Tibial nerve (tissue), 4 donors: ENCODE measurements around the gene SLC6A4. TPM values are rescaled to one million over a fixed set of nuclear protein-coding genes. Genes with fewer than 3 reads are reported as not detected.

ENCODE experiments used
- DNase-seq, 2 donors: peaks; one replicate each; pipeline ENCODE4 v3.0.0-alpha.2; 2019; ENCODE audit warnings: low spot score in 2 of 2
- H3K27ac ChIP-seq, 4 donors: fragments of 200-600 bp; sonication (generic) in 3 of 4; one replicate each; pipeline ENCODE4 v1.5.1; 2017 to 2019; ENCODE audit warnings: mild to moderate bottlenecking in 1 of 4
- H3K27me3 ChIP-seq, 2 donors: fragments of 200-600 bp; sonication (generic) in 1 of 2; one replicate each; pipeline versions ENCODE4 v1.5.1 to v1.6.0; 2017 to 2019
- H3K36me3 ChIP-seq, 3 donors: fragments of 200-600 bp; sonication (generic); one replicate each; pipeline ENCODE4 v1.5.1; 2018 to 2019
- H3K4me1 ChIP-seq, 4 donors: fragments of 200-600 bp; sonication (generic) in 3 of 4; one replicate each; pipeline ENCODE4 v1.5.1; 2017 to 2019
- H3K4me3 ChIP-seq, 4 donors: fragments of 200-600 bp; sonication (generic) in 3 of 4; one replicate each; pipeline ENCODE4 v1.5.1; 2017 to 2019; ENCODE audit warnings: mild to moderate bottlenecking in 1 of 4, moderate library complexity in 1 of 4
- H3K9me3 ChIP-seq, 4 donors: fragments of 200-600 bp; sonication (generic) in 3 of 4; one replicate each; pipeline ENCODE4 v1.5.1; 2017 to 2019
- EP300 ChIP-seq, 2 donors: sonication (generic); formaldehyde crosslinking; IDR thresholded peaks; one replicate each; pipeline ENCODE4 v1.6.1; 2017; ENCODE audit warnings: antibody characterized with exemption in 2 of 2, mild to moderate bottlenecking in 1 of 2
- POLR2A ChIP-seq, 2 donors: fragments of 450-650 bp; IDR thresholded peaks; one replicate each; pipeline ENCODE4 v1.6.1; 2017; ENCODE audit warnings: antibody characterized with exemption in 2 of 2, mild to moderate bottlenecking in 2 of 2, moderate library complexity in 2 of 2
- WGBS, 2 donors: methylation state at CpG; one replicate each; pipeline ENCODE4 v1.1.5; 2018; 5-methylcytosine and 5-hydroxymethylcytosine counted together
- total RNA-seq, 4 donors: library from RNA; depleted of rRNA; stranded (reverse); fragments of >200 nt; gene quantifications; one replicate each; pipeline ENCODE4 v1.1.0, GENCODE V29; 2016
- TF ChIP-seq, protein P1 (sequence below), 5 experiments: fragments of 200-600 bp in 3 of 5; fragments of 450-650 bp in 2 of 5; sonication (generic) in 3 of 5; IDR thresholded peaks; one replicate each; pipeline ENCODE4 v1.5.1; 2016 to 2019; ENCODE audit warnings: antibody characterized with exemption in 5 of 5, mild to moderate bottlenecking in 3 of 5, moderate library complexity in 2 of 5

The SLC6A4 gene
- total RNA-seq, 4 donors from 2014 or later = under 0.01 to 4.0 (median 2.5) TPM

DNA sequence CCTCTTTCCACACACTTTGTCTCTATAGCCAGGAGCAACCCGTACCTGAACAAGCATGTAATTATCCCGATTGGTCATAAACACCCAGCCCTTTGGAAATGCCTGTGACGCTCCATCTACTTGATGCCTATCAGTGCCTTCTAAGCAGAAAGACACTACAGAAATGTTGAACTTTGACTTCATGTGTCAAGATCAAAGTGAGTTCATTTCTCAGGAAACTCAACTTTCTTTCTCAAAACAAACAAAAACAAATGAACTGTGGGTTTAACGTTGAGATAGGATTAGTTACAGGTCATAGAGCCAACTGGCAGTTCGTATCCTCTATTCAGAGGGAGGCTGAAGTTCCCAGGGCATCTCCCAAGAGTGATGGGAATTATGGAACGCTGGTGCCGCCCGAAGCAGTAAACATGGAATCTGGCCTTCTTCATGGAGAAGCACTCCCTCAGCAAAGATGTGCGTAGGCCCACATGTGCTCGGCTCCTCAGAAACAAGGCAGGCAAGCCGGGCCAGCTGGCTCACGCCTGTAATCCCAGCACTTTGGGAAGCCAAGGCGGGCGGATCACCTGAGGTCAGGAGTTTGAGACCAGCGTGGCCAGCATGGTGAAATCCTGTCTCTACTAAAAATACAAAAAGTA lies 9.5 kb downstream of the SLC6A4 start:
- H3K4me3 ChIP-seq = no peak overlapping the region
- DNase-seq = no peak
- 73 to 80% methylated on average over 15 of the region's 15 CpGs for WGBS, 2 donors
- TF ChIP-seq EP300 (IDR thresholded peaks at IDR 0.05) = no peak
- TF ChIP-seq, protein P1, sequence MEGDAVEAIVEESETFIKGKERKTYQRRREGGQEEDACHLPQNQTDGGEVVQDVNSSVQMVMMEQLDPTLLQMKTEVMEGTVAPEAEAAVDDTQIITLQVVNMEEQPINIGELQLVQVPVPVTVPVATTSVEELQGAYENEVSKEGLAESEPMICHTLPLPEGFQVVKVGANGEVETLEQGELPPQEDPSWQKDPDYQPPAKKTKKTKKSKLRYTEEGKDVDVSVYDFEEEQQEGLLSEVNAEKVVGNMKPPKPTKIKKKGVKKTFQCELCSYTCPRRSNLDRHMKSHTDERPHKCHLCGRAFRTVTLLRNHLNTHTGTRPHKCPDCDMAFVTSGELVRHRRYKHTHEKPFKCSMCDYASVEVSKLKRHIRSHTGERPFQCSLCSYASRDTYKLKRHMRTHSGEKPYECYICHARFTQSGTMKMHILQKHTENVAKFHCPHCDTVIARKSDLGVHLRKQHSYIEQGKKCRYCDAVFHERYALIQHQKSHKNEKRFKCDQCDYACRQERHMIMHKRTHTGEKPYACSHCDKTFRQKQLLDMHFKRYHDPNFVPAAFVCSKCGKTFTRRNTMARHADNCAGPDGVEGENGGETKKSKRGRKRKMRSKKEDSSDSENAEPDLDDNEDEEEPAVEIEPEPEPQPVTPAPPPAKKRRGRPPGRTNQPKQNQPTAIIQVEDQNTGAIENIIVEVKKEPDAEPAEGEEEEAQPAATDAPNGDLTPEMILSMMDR (IDR thresholded peaks at IDR 0.05) = no peak
- TF ChIP-seq POLR2A (IDR thresholded peaks at IDR 0.05) = no peak
- H3K36me3 ChIP-seq = no peaks in the 10 kb centered on the region
- H3K27ac ChIP-seq = no peak overlapping the region
- H3K4me1 ChIP-seq = no peaks in the 10 kb centered on the region
- H3K27me3 ChIP-seq = no peaks in the 10 kb centered on the region
- no peaks in the 10 kb centered on the region for H3K9me3 ChIP-seq

DNA sequence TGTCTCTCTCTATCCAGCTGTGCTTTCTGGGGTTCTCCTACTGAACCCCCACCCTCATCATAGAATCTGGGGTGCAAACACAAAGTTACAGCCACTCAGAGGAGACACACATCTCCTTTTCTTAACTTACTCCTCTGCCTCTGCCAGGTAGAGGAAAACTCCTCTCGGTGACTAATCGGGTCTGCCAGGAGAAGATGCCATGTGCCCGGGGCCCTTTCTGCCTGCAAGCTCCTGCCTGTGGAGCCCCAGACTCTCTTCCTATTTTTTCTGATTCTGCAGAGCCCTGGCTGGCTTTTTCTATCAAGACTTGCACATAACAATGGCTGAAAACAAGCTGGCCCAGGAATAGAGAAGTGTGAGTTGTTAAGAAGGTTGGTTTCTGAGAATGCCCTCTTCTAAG lies 10.4 kb downstream of the SLC6A4 start:
- Histone ChIP-seq H3K4me3 (no peak overlapping the region), H3K4me1 (no peaks in the 10 kb centered on the region), H3K36me3 (no peaks in the 10 kb centered on the region), H3K27me3 (no peaks in the 10 kb centered on the region), H3K27ac (no peak overlapping the region), H3K9me3 (no peaks in the 10 kb centered on the region)
- TF ChIP-seq, protein P1 (IDR thresholded peaks at IDR 0.05) = no peak
- TF ChIP-seq POLR2A (IDR thresholded peaks at IDR 0.05) (no peak), EP300 (IDR thresholded peaks at IDR 0.05) (no peak)
- no peak for DNase-seq
- 78 to 84% methylated on average over 3 of the region's 3 CpGs for whole genome bisulfite sequencing, 2 donors

DNA sequence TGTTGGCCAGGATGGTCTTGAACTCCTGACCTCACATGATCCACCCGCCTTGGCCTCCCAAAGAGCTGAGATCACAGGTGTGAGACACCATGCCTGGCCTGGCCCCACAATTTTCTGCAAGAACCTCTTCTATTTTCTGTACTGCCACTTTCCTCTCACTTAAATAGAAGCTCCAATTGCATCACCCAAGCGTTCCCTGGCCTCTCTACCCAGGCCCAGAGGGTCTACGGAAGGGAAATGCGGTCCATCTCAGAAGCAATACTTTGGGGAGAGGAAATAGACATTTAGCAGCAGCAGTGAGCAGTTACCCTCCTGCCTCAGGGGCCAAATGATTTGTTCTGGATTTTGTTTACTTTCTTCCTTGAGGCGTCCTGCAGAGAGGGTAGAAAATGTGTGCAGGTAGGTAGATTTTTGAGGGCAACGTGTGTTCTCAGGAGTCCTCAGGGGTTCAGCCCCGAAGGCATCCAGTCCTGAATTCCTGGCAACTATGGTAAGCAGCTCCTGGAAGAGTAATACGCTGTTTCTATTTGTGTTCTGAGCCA lies 11.0 kb downstream of the SLC6A4 start:
- WGBS, 2 donors = 70 to 71% methylated on average over 8 of the region's 8 CpGs
- no peaks in the 10 kb centered on the region for H3K4me1 ChIP-seq
- H3K27ac ChIP-seq = no peak overlapping the region
- DNase-seq = no peak
- no peaks in the 10 kb centered on the region for H3K36me3 ChIP-seq
- no peaks in the 10 kb centered on the region for H3K27me3 ChIP-seq
- no peak overlapping the region for H3K4me3 ChIP-seq
- TF ChIP-seq EP300 (IDR thresholded peaks at IDR 0.05) (no peak), POLR2A (IDR thresholded peaks at IDR 0.05) (no peak)
- TF ChIP-seq, protein P1 (IDR thresholded peaks at IDR 0.05) = no peak
- no peaks in the 10 kb centered on the region for H3K9me3 ChIP-seq

DNA sequence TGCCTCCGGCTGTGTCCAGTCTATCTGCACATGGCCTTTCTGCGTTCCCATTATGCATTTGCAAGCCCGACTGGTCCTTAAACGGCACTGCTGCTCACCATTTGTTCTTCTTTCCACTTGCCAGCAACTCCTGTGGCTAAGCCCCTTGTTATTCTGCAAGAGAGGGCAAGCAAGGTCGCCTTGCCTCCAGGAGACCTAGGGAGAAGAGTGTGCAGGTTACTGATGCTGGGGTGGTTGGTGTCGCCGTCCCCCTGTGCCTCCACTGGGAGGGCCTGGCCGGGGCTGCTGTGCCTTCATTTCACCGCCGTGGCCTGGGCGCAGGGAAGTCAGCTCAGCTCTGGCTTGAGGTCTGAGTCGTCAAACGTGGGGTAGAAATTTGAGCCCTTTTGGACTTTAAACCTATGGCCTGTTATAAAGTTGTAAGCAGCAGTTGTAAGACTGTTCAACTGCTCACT lies 12.7 kb downstream of the SLC6A4 start:
- no peak for TF ChIP-seq EP300 (IDR thresholded peaks at IDR 0.05)
- TF ChIP-seq POLR2A (IDR thresholded peaks at IDR 0.05) = no peak
- TF ChIP-seq, protein P1 (IDR thresholded peaks at IDR 0.05) = no peak
- no peaks in the 10 kb centered on the region for H3K4me1 ChIP-seq
- H3K36me3 ChIP-seq = no peaks in the 10 kb centered on the region
- H3K27ac ChIP-seq = peak overlapping the region in 1 of 4 donors; percentile 7
- no peaks in the 10 kb centered on the region for H3K9me3 ChIP-seq
- DNase-seq = no peak
- 81 to 82% methylated on average over 12 to 13 of the region's 13 CpGs for whole genome bisulfite sequencing, 2 donors
- H3K4me3 ChIP-seq = no peak overlapping the region
- no peaks in the 10 kb centered on the region for H3K27me3 ChIP-seq

DNA sequence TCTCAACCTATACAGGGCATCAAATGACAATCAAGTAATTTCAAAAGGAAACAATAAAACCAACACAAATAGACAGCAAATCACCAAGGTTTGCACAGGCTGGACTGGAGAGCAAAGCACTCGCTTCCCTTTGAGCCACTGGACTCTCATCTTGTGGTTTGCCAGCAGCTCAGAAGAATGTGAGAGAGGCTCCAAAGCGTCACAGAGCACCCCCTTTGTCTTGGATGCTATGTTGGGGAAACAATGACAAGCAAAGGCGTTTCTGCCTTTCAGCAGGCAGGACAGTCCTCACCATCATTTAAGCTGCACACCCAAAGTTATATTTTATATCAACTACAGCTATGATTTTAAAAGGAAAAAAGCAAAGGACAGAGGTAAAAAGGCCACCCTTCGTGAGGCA lies 13.2 kb downstream of the SLC6A4 start:
- no peak for TF ChIP-seq EP300 (IDR thresholded peaks at IDR 0.05)
- TF ChIP-seq, protein P1 (IDR thresholded peaks at IDR 0.05) = no peak
- TF ChIP-seq POLR2A (IDR thresholded peaks at IDR 0.05) = no peak
- no peaks in the 10 kb centered on the region for H3K9me3 ChIP-seq
- DNase-seq = no peak

More for the DNA sequence above, 13.2 kb downstream of the SLC6A4 start:
- H3K27me3 ChIP-seq = no peaks in the 10 kb centered on the region
- no peaks in the 10 kb centered on the region for H3K4me1 ChIP-seq
- H3K36me3 ChIP-seq = no peaks in the 10 kb centered on the region
- WGBS, 2 donors = 68 to 70% methylated on average over 4 of the region's 4 CpGs
- peak overlapping the region in 1 of 4 donors; percentile 7 for H3K27ac ChIP-seq
- H3K4me3 ChIP-seq = no peak overlapping the region
